Breast epithelium (tissue), 4 donors: ENCODE results near the gene PPM1L. TPM values are rescaled to one million over a fixed set of nuclear protein-coding genes. Genes with fewer than 3 reads are reported as not detected.
"Not testable (repeated sequence)": the region's sequence is repeated elsewhere in the genome, so short reads cannot be mapped to it uniquely, and the experiment has no call there.

ENCODE experiments used
- DNase-seq, 2 donors: peaks; one replicate each; pipeline ENCODE4 v3.0.0-alpha.2; 2019; ENCODE audit warnings: low spot score in 2 of 2
- H3K27ac ChIP-seq, 2 donors: fragments of 200-600 bp; sonication (generic) in 1 of 2; one replicate each; pipeline ENCODE4 v1.5.1; 2016 to 2019; ENCODE audit warnings: mild to moderate bottlenecking in 1 of 2
- H3K27me3 ChIP-seq, 2 donors: fragments of 200-600 bp; sonication (generic) in 1 of 2; one replicate each; pipeline versions ENCODE4 v1.5.1 to v1.6.0; 2017 to 2019; ENCODE audit warnings: control low read depth in 1 of 2, mild to moderate bottlenecking in 1 of 2
- H3K36me3 ChIP-seq: fragments of 200-600 bp; one replicate; pipeline ENCODE4 v1.5.1; 2019
- H3K4me1 ChIP-seq, 2 donors: fragments of 200-600 bp; sonication (generic); one replicate each; pipeline ENCODE4 v1.5.1; 2016 to 2019; ENCODE audit warnings: control low read depth in 1 of 2
- H3K4me3 ChIP-seq, 3 donors: fragments of 200-600 bp; sonication (generic); 1 replicate in 2 of 3; 2 replicates in 1 of 3; pipeline ENCODE4 v1.5.1; 2016 to 2019; ENCODE audit warnings: mild to moderate bottlenecking in 3 of 3, moderate library complexity in 2 of 3
- H3K9me3 ChIP-seq, 2 donors: fragments of 200-600 bp; sonication (generic) in 1 of 2; one replicate each; pipeline ENCODE4 v1.5.1; 2016 to 2019; ENCODE audit warnings: control low read depth in 1 of 2
- CTCF ChIP-seq, 3 donors: fragments of 450-650 bp; IDR thresholded peaks; one replicate each; pipeline ENCODE4 v1.5.1; 2016 to 2017; ENCODE audit warnings: antibody characterized with exemption in 3 of 3, mild to moderate bottlenecking in 3 of 3, moderate library complexity in 3 of 3
- POLR2A ChIP-seq: fragments of 450-650 bp; IDR thresholded peaks from one replicate; pipeline ENCODE4 v1.6.1; 2016; ENCODE audit warnings: antibody characterized with exemption, mild to moderate bottlenecking, moderate library complexity
- POLR2AphosphoS5 ChIP-seq, 3 donors: sonication (generic); formaldehyde crosslinking; IDR thresholded peaks; one replicate each; pipeline ENCODE4 v1.6.1; 2017; ENCODE audit warnings: antibody characterized with exemption in 3 of 3
- intact Hi-C: fragments of 100-400 bp; cut with DNase I; formaldehyde crosslinking; loops from one replicate; pipeline ENCODE4 v1.15.1; 2023; ENCODE audit warnings: low total_unique reads
- total RNA-seq, 3 donors: library from RNA; depleted of rRNA; stranded (reverse); fragments of >200 nt; gene quantifications; one replicate each; pipeline ENCODE4 v1.1.0, GENCODE V29; 2016

Gene PPM1L
- total RNA-seq, 3 donors from 2014 or later = 12.8 to 136 (median 24.6) TPM

GRCh38 chr3:160977773-160978172 lies 221.7 kb downstream of the PPM1L start:
- Histone ChIP-seq H3K4me1 (no peaks in the 10 kb centered on the region), H3K27me3 (no peaks in the 10 kb centered on the region), H3K27ac (no peak overlapping the region), H3K4me3 (no peak overlapping the region), H3K9me3 (no peaks in the 10 kb centered on the region), H3K36me3 (no peaks in the 10 kb centered on the region)
- intact Hi-C loops = no loop called here
- no peak for DNase-seq
- no peak for TF ChIP-seq POLR2A
- no peak for TF ChIP-seq CTCF (IDR thresholded peaks at IDR 0.05)
- TF ChIP-seq POLR2AphosphoS5 (IDR thresholded peaks at IDR 0.05) = no peak

- no peak for DNase-seq
- TF ChIP-seq POLR2AphosphoS5 (IDR thresholded peaks at IDR 0.05) (no peak), CTCF (IDR thresholded peaks at IDR 0.05) (no peak), POLR2A (no peak)
- Histone ChIP-seq H3K27ac (no peak overlapping the region), H3K4me1 (no peaks in the 10 kb centered on the region), H3K9me3 (no peaks in the 10 kb centered on the region), H3K4me3 (no peak overlapping the region), H3K36me3 (no peaks in the 10 kb centered on the region), H3K27me3 (no peaks in the 10 kb centered on the region)
- intact Hi-C loops = no loop called here
Measured at GRCh38 chr3:160980740-160981139, 224.7 kb downstream of the PPM1L start.

GRCh38 chr3:160981217-160981938 lies 225.3 kb downstream of the PPM1L start:
- H3K4me3 ChIP-seq = no peak overlapping the region
- intact Hi-C loops = no loop called here
- no peak for DNase-seq

GRCh38 chr3:160982491-160982890 lies 226.5 kb downstream of the PPM1L start:
- intact Hi-C loops = no loop called here
- Histone ChIP-seq H3K9me3 (no peaks in the 10 kb centered on the region), H3K4me3 (no peak overlapping the region), H3K36me3 (no peaks in the 10 kb centered on the region), H3K27ac (no peak overlapping the region), H3K27me3 (no peaks in the 10 kb centered on the region), H3K4me1 (no peaks in the 10 kb centered on the region)
- TF ChIP-seq CTCF (IDR thresholded peaks at IDR 0.05) = no peak
- TF ChIP-seq POLR2AphosphoS5 (IDR thresholded peaks at IDR 0.05) = no peak
- no peak for TF ChIP-seq POLR2A
- no peak for DNase-seq

More at GRCh38 chr3:160981217-160981938, 225.3 kb downstream of the PPM1L start:
- TF ChIP-seq POLR2A (no peak), POLR2AphosphoS5 (IDR thresholded peaks at IDR 0.05) (no peak), CTCF (IDR thresholded peaks at IDR 0.05) (no peak)
- Histone ChIP-seq H3K4me1 (no peaks in the 10 kb centered on the region), H3K36me3 (no peaks in the 10 kb centered on the region), H3K9me3 (no peaks in the 10 kb centered on the region), H3K27ac (no peak overlapping the region), H3K27me3 (no peaks in the 10 kb centered on the region)

- H3K4me3 ChIP-seq, H3K9me3 ChIP-seq, H3K4me1 ChIP-seq, DNase-seq, intact Hi-C loops, H3K36me3 ChIP-seq, H3K27ac ChIP-seq, H3K27me3 ChIP-seq: not testable (repeated sequence)
Measured at GRCh38 chr3:160983900-160984299, 227.9 kb downstream of the PPM1L start.
